GM19452 (cell line): ENCODE measurements around the gene CAAP1.
"Not testable (repeated sequence)": the region's sequence is repeated elsewhere in the genome, so short reads cannot be mapped to it uniquely, and the experiment has no call there.

Experiments used
- ATAC-seq: cut with Tn5 transposase; IDR thresholded peaks from one replicate; pipeline ENCODE4 v1.9.1; 2021; ENCODE audit not compliant: unreplicated experiment

The CAAP1 gene

GRCh38 chr9:26850995-26851394 lies 41.6 kb downstream of the CAAP1 start:
- no peak for ATAC-seq

- no peak for ATAC-seq
Observed at GRCh38 chr9:26833792-26834191, 58.8 kb downstream of the CAAP1 start.

- not testable (repeated sequence) for ATAC-seq
Observed at GRCh38 chr9:26828391-26828955, 64.1 kb downstream of the CAAP1 start.

- no peak for ATAC-seq
Observed at GRCh38 chr9:26814799-26815198, 77.8 kb downstream of the CAAP1 start.

- ATAC-seq: no peak
Observed at GRCh38 chr9:26813247-26813646, 79.4 kb downstream of the CAAP1 start.

- ATAC-seq: peak; percentile 61
Observed at GRCh38 chr9:26812217-26812616, 80.4 kb downstream of the CAAP1 start.

GRCh38 chr9:26811106-26811505 lies 81.5 kb downstream of the CAAP1 start:
- ATAC-seq: no peak

- no peak for ATAC-seq
Observed at GRCh38 chr9:26809795-26810194, 82.8 kb downstream of the CAAP1 start.

GRCh38 chr9:26807161-26807560 lies 85.4 kb downstream of the CAAP1 start:
- ATAC-seq: no peak

GRCh38 chr9:26802921-26803320 lies 89.7 kb downstream of the CAAP1 start:
- ATAC-seq: no peak

- ATAC-seq: no peak
Observed at GRCh38 chr9:26801772-26802171, 90.8 kb downstream of the CAAP1 start.

GRCh38 chr9:26800322-26800721 lies 92.3 kb downstream of the CAAP1 start:
- ATAC-seq: no peak

GRCh38 chr9:26791274-26791673 lies 101.3 kb downstream of the CAAP1 start:
- ATAC-seq: no peak
